Colon (tissue), 2 donors: ENCODE measurements around the gene GIMAP4.
"Not testable (repeated sequence)": the region's sequence is repeated elsewhere in the genome, so short reads cannot be mapped to it uniquely, and the experiment has no call there.

ENCODE experiments used
- FAIRE-seq: peaks from 2 replicates; lab custom pipeline; 2012; peaks lifted over from hg19 to GRCh38; lab: Jason Lieb, UNC
- donor health status: control.
- donor health status: control.

Gene GIMAP4

DNA sequence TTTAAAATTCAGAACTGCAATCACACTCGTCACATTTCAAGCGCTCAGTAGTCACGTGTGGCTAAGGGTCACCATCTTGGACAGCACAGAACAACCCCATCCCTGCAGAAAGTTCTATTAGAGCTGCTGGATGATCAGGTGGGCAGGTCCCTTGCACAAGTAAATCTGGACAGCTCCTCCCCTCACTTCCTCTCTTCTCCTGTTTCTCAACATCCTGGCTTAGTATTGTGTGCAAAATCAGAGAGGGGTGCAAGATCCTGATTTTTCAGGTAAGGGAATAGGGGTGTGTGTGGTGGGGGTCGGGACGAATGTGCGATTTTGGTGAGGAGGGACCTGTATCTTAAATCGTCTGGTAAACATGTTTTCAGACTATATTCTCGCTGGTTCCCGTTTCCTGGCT is at the start of gene GIMAP4:
TSS of gene GIMAP4 (plus strand) at position 222 of the 400 bp plus-strand sequence. CDS start 2,512 bp downstream, outside the sequence.
- FAIRE-seq: no peak

GRCh38 chr7:150519310-150519709 is 47.9 kb upstream of the GIMAP4 start:
- no peak for FAIRE-seq

- FAIRE-seq: no peak
Observed at GRCh38 chr7:150520145-150520544, 47.0 kb upstream of the GIMAP4 start.

DNA sequence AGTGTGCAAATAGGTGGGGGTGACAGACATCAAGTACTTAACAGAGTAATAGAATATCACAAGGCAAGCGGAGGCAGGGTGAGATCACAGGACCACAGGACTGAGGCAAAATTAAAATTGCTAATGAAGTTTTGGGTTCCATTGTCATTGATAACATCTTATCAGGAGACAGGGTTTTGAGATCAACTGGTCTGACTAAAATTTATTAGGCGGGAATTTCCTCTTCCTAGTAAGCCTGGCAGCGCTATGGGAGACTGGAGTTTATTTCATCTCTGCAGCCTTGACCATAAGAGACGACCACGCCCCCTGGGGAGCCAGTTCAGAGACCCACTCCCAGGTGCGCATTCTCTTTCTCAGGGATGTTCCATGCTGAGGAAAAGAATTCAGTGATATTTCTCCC is 44.3 kb upstream of the GIMAP4 start:
- FAIRE-seq: not testable (repeated sequence)

DNA sequence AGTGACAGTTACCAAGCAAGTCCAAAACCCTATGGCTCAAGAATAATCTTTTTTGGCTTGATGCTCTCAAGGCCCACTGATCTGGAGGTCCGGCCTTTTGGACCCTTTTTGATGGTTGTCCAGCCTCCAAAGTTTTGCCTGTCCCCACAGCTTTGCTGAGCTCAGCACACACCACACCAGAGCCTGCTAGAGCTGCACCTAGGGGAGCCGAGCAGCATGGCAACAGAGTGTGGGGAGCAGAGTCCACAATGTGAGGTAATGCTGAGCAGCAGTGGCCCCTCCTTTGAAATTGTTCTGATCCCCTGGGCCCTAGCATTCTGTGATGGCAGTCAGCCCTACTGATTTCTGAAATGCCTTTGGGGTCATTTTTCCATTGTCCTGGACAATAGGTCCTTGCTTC is 43.2 kb upstream of the GIMAP4 start:
- FAIRE-seq: no peak

DNA sequence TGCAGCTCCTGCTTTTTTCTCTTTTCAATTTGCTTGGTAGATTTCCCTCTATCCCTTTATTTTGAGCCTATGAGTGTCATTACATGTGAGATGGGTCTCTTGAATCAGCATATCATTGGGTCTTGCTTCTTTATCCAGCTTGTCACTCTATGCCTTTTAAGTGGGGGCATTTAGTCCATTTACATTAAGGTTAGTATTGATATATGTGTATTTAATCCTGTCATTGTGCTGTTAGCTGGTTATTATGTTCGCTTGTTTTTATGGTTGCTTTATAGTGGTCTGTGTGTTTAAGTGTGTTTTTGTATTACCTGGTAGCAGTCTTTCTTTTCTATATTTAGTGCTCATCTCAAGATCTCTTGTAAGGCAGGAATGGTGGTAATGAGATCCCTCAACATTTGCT is 35.5 kb upstream of the GIMAP4 start:
- FAIRE-seq: no peak

- FAIRE-seq: no peak
Observed at GRCh38 chr7:150538259-150538658, 28.9 kb upstream of the GIMAP4 start.

- FAIRE-seq: no peak
Observed at GRCh38 chr7:150553163-150553562, 14.0 kb upstream of the GIMAP4 start.

DNA sequence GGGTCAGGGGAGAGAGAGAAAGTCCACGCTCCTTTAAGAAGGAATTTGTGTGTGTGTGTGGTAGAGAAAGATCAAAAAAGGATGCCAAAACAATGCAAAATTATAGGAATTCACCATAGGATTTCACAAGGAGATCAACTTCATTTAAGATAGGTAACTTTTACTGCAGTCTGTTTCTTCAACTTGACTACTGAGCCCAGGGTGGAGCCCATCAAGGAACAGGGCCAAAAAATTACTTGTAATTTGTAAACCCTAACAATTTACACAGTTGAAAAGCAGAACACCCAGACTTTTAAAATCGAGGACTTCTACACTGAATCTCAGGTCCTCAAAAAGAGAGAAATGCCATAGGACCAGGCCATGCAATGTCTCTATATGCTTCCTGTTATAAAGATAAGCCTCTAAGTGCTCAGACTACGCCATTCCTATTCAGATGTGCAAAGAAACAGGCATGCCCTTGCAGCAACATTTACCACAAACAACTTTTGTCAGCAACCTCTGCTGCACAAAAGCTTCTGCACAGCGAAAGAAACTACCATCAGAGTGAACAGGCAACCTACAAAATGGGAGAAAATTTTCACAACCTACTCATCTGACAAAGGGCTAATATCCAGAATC is 10.6 kb upstream of the GIMAP4 start:
- FAIRE-seq: no peak

DNA sequence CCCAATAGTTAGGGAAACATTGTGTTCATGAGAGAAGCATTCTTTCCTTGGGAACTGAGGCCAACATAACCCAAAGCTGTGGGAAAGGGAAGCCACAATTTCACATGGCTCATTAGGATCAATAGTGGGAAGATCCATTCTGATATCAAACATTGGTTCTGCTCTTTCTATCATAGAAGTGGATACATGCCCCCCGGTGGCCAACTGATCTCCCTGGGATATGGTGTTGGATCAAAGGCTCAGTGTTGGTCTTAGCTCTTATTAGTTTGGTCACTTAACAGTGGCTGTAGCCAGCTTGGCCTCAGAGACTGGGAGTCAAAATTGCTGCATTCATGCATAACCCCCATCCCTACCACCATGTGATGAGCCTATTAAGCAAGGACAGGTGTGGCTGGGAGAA is 6.7 kb upstream of the GIMAP4 start:
- FAIRE-seq: no peak

GRCh38 chr7:150562919-150563318 is 4.3 kb upstream of the GIMAP4 start:
- no peak for FAIRE-seq

GRCh38 chr7:150564006-150564405 is 3.2 kb upstream of the GIMAP4 start:
- no peak for FAIRE-seq

GRCh38 chr7:150564566-150564965 is 2.6 kb upstream of the GIMAP4 start:
- no peak for FAIRE-seq

- no peak for FAIRE-seq
Observed at GRCh38 chr7:150565239-150565638, 2.0 kb upstream of the GIMAP4 start.

- FAIRE-seq: no peak
Observed at GRCh38 chr7:150566123-150566522, 1.1 kb upstream of the GIMAP4 start.

DNA sequence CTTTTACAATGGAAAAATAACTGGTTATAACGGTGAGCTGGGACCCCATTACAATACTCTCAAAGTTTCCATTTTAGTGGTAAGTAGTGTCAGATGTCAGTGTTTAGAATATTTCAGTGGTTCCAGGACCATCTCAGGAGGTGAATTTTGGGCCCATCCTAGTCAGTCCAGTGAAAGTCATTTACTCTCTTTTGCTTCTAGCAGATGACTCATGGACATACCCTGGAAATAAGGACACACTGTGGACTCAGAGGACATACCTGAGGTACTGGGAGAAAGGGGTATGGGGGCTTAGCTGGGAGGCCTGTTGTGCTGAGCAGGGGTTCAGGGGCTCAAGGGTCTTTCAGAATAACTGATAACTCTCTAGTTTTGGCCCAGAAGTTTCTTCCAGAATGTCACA is 618 bp upstream of the GIMAP4 start:
- no peak for FAIRE-seq

DNA sequence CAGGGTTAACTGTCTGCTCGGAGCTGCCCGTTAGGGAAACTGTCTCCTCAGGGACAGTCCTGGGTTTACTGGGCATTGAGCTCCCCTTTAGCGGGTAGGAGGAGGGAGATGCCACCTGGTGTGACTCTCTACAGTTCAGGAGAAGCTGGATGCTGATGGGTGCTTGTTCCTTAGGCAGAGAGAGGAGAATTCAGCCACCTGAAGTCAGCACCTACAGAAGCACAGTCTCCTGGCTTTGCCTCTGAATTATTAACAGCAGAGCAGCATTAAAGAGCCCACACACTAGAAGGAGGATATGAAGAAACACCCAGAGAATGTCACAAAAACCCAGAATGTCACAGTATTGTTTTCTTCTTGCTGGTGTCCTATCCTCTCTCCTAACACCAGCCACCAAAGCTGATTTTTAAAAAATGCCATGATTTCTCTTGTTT is 696 bp downstream of the GIMAP4 start:
- FAIRE-seq: no peak

GRCh38 chr7:150568714-150569113 is 1.5 kb downstream of the GIMAP4 start:
- no peak for FAIRE-seq

- FAIRE-seq: no peak
Observed at GRCh38 chr7:150569245-150569955, 2.2 kb downstream of the GIMAP4 start.

DNA sequence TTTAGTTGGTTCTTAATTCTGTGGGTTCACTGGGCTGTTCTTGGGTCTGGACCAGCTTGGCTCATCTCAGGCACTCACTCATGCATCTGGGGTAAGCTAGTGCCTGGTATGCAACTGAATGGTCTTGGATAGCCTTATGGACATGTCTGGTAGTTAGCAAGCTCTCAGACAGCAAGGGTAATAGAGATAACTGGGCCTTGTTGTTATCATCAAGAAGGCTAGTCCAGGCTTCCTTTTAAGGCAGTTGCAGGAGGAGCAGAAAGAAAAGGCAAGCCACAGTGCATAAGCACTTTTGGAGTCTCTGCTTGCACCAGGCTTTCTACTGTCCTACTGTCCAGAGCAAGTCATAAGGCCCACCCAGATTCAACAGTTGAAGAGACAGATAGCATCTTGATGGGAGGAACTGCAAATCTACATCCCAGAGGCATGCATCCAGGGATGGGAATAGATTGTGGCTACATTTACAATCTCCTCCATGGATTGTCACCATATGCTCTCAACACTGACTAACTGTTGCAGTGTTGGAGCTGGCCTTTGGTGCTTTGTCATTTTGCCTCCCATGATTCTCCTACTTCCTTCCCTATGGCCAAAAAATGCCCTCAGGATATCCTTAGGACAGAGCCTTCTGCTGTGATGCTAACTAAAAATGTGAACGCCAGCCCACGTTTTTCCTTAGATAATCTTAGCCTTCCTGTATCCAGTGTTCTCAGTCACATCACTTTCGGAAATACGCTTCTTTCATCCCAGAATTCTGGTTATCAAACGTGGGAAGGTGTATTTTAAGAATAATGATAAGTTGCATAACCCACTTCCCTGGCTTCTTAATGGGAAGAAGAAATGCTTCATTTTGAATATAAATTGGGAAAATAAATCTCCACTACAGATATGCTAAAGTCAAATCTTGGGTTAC is 3.6 kb downstream of the GIMAP4 start:
- no peak for FAIRE-seq

GRCh38 chr7:150572496-150572895 is 5.3 kb downstream of the GIMAP4 start:
- no peak for FAIRE-seq

DNA sequence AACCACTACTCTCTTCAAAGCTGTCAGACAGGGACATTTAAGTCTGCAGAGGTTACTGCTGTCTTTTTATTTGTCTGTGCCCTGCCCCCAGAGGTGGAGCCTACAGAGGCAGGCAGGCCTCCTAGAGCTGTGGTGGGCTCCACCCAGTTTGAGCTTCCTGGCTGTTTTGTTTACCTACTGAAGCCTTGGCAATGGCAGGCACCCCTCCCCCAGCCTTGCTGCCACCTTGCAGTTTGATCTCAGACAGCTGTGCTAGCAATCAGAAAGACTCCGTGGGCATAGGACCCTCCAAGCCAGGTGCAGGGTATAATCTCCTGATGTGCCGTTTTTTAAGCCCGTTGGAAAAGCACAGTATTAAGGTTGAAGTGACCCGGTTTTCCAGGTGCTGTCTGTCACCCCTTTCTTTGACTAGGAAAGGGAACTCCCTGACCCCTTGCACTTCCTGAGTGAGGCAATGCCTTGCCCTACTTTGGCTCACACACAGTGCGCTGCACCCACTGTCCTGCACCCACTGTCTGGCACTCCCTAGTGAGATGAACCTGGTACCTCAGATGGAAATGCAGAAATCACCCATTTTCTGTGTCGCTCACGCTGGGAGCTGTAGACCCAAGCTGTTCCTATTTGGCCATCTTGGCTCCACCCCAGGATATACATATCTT is 12.9 kb downstream of the GIMAP4 start:
- FAIRE-seq: not testable (repeated sequence)
